Activated CD4-positive, alpha-beta T cell treated with anti-CD3 and anti-CD28 coated beads, Interleukin-2, amount 50 U/mL, for 16 hours (primary cell): ENCODE results near the gene ZNF124.

Source experiments
- DNase-seq: peaks from one replicate; pipeline ENCODE4 v3.0.0-alpha.2; 2020

The ZNF124 gene

GRCh38 chr1:247111700-247112478 lies 59.9 kb downstream of the ZNF124 start:
- no peak for DNase-seq

- DNase-seq: no peak
Observed at GRCh38 chr1:247111259-247111699, 60.5 kb downstream of the ZNF124 start.

- peak; percentile 50 for DNase-seq
Observed at GRCh38 chr1:247110627-247111258, 61.1 kb downstream of the ZNF124 start.

- no peak for DNase-seq
Observed at GRCh38 chr1:247107694-247108093, 64.1 kb downstream of the ZNF124 start.

- no peak for DNase-seq
Observed at GRCh38 chr1:247105966-247106365, 65.9 kb downstream of the ZNF124 start.
